Lung microvascular endothelial cell (primary cell): ENCODE results near the gene RBMS1. TPM values are rescaled to one million over a fixed set of nuclear protein-coding genes. Genes with fewer than 3 reads are reported as not detected.
A peak's percentile ranks its signal among the peaks of the same experiment; 100 is the strongest.

Experiments used
- DNase-seq, 2 donors: peaks; one replicate each; pipeline versions ENCODE4 v3.0.0 to v3.0.0-alpha.2; 2010; ENCODE audit warnings: low read depth in 2 of 2
- total RNA-seq: library from RNA; depleted of rRNA; stranded (reverse); fragments of >200 nt; gene quantifications from 2 replicates; pipeline ENCODE4 v1.2.1, GENCODE V29; 2014

The RBMS1 gene
- 41.8 and 74.2 TPM in 2 replicates for total RNA-seq

GRCh38 chr2:160493227-160494028 lies at the start of gene RBMS1:
Gene RBMS1, minus strand, starts transcription at chr2:160493807. Its CDS starts 444 bp downstream, at chr2:160493363.
- DNase-seq = peak; percentile 47 to 66

GRCh38 chr2:160541745-160542144 lies 48.1 kb upstream of the RBMS1 start:
- no peak for DNase-seq

GRCh38 chr2:160538559-160539355 lies 45.1 kb upstream of the RBMS1 start:
- no peak for DNase-seq

- no peak for DNase-seq
Observed at GRCh38 chr2:160538115-160538514, 44.5 kb upstream of the RBMS1 start.

GRCh38 chr2:160534996-160535395 lies 41.4 kb upstream of the RBMS1 start:
- DNase-seq = no peak

- no peak for DNase-seq
Observed at GRCh38 chr2:160534249-160534648, 40.6 kb upstream of the RBMS1 start.

GRCh38 chr2:160533482-160533881 lies 39.9 kb upstream of the RBMS1 start:
- DNase-seq = no peak

GRCh38 chr2:160532388-160532787 lies 38.8 kb upstream of the RBMS1 start:
- DNase-seq = no peak

- no peak for DNase-seq
Observed at GRCh38 chr2:160522951-160523710, 29.5 kb upstream of the RBMS1 start.

- no peak for DNase-seq
Observed at GRCh38 chr2:160517731-160518130, 24.1 kb upstream of the RBMS1 start.

GRCh38 chr2:160516547-160517365 lies 23.1 kb upstream of the RBMS1 start:
- DNase-seq = no peak

- no peak for DNase-seq
Observed at GRCh38 chr2:160515120-160515519, 21.5 kb upstream of the RBMS1 start.

GRCh38 chr2:160513120-160513519 lies 19.5 kb upstream of the RBMS1 start:
- DNase-seq = no peak

GRCh38 chr2:160512491-160512890 lies 18.9 kb upstream of the RBMS1 start:
- no peak for DNase-seq

- no peak for DNase-seq
Observed at GRCh38 chr2:160510617-160511016, 17.0 kb upstream of the RBMS1 start.

GRCh38 chr2:160509016-160509415 lies 15.4 kb upstream of the RBMS1 start:
- DNase-seq = no peak

GRCh38 chr2:160507464-160507863 lies 13.9 kb upstream of the RBMS1 start:
- no peak for DNase-seq

- no peak for DNase-seq
Observed at GRCh38 chr2:160507046-160507407, 13.4 kb upstream of the RBMS1 start.

- no peak for DNase-seq
Observed at GRCh38 chr2:160506371-160507045, 12.9 kb upstream of the RBMS1 start.

- DNase-seq = peak in 1 of 2 donors; percentile 17
Observed at GRCh38 chr2:160505256-160505655, 11.6 kb upstream of the RBMS1 start.

GRCh38 chr2:160502478-160502877 lies 8.9 kb upstream of the RBMS1 start:
- no peak for DNase-seq
